Tibial nerve (tissue), 4 donors: Measurements from ENCODE around the gene SFXN5.

Source experiments
- CTCF ChIP-seq, 5 experiments: fragments of 200-600 bp in 3 of 5; fragments of 450-650 bp in 2 of 5; sonication (generic) in 3 of 5; IDR thresholded peaks; one replicate each; pipeline ENCODE4 v1.5.1; 2016 to 2019; ENCODE audit warnings: antibody characterized with exemption in 5 of 5, mild to moderate bottlenecking in 3 of 5, moderate library complexity in 2 of 5
- EP300 ChIP-seq, 2 donors: sonication (generic); formaldehyde crosslinking; IDR thresholded peaks; one replicate each; pipeline ENCODE4 v1.6.1; 2017; ENCODE audit warnings: antibody characterized with exemption in 2 of 2, mild to moderate bottlenecking in 1 of 2
- POLR2A ChIP-seq, 2 donors: fragments of 450-650 bp; IDR thresholded peaks; one replicate each; pipeline ENCODE4 v1.6.1; 2017; ENCODE audit warnings: antibody characterized with exemption in 2 of 2, mild to moderate bottlenecking in 2 of 2, moderate library complexity in 2 of 2

- TF ChIP-seq CTCF (IDR thresholded peaks at IDR 0.05) (no peak), EP300 (IDR thresholded peaks at IDR 0.05) (no peak), POLR2A (IDR thresholded peaks at IDR 0.05) (no peak)
These were observed 144.6 kb downstream of the SFXN5 start for GRCh38 chr2:72926811-72927465.
